Hypothalamus (tissue), 51 donors: ENCODE results near the gene CD200R1L.

Experiments used
- DNase-seq, 51 donors: peaks; one replicate each; lab custom pipeline; 2025; lab: John Stamatoyannopoulos, UW

Gene CD200R1L

GRCh38 chr3:112822064-112823055, 24.3 kb downstream of the CD200R1L start:
- no peak for DNase-seq

- no peak for DNase-seq
Observed at GRCh38 chr3:112818289-112818688, 28.4 kb downstream of the CD200R1L start.

GRCh38 chr3:112817797-112818196, 28.9 kb downstream of the CD200R1L start:
- DNase-seq, result no peak

GRCh38 chr3:112817271-112817670, 29.4 kb downstream of the CD200R1L start:
- no peak for DNase-seq

- DNase-seq, result no peak
Observed at GRCh38 chr3:112815981-112816380, 30.7 kb downstream of the CD200R1L start.

GRCh38 chr3:112814266-112814665, 32.4 kb downstream of the CD200R1L start:
- peak in 1 of 51 donors; percentile 12 for DNase-seq

GRCh38 chr3:112813723-112814171, 32.9 kb downstream of the CD200R1L start:
- DNase-seq, result peak in 1 of 51 donors; percentile 18

- no peak for DNase-seq
Observed at GRCh38 chr3:112813016-112813415, 33.6 kb downstream of the CD200R1L start.

- DNase-seq, result peak in 4 of 51 donors; percentile 2 to 14 (median 6)
Observed at GRCh38 chr3:112811917-112812660, 34.6 kb downstream of the CD200R1L start.

GRCh38 chr3:112811131-112811884, 35.4 kb downstream of the CD200R1L start:
- no peak for DNase-seq

- DNase-seq, result no peak
Observed at GRCh38 chr3:112810561-112810960, 36.1 kb downstream of the CD200R1L start.

GRCh38 chr3:112808136-112808535, 38.5 kb downstream of the CD200R1L start:
- no peak for DNase-seq

GRCh38 chr3:112807685-112808084, 39.0 kb downstream of the CD200R1L start:
- DNase-seq, result no peak

- no peak for DNase-seq
Observed at GRCh38 chr3:112806903-112807302, 39.8 kb downstream of the CD200R1L start.

GRCh38 chr3:112805126-112805525, 41.5 kb downstream of the CD200R1L start:
- DNase-seq, result no peak

- DNase-seq, result no peak
Observed at GRCh38 chr3:112804021-112804420, 42.6 kb downstream of the CD200R1L start.

GRCh38 chr3:112803467-112803866, 43.2 kb downstream of the CD200R1L start:
- no peak for DNase-seq

- no peak for DNase-seq
Observed at GRCh38 chr3:112802338-112802737, 44.3 kb downstream of the CD200R1L start.

- DNase-seq, result no peak
Observed at GRCh38 chr3:112799946-112800345, 46.7 kb downstream of the CD200R1L start.

- peak in 4 of 51 donors; percentile 1 to 25 (median 2) for DNase-seq
Observed at GRCh38 chr3:112794622-112795172, 52.0 kb downstream of the CD200R1L start.
